ENCODE measurements around the gene ETV4.
A peak's percentile ranks its signal among the peaks of the same experiment; 100 is the strongest.

Gene ETV4

GRCh38 chr17:43534909-43535308 is 11.2 kb downstream of the ETV4 start:
- TF ChIP-seq, protein P1, sequence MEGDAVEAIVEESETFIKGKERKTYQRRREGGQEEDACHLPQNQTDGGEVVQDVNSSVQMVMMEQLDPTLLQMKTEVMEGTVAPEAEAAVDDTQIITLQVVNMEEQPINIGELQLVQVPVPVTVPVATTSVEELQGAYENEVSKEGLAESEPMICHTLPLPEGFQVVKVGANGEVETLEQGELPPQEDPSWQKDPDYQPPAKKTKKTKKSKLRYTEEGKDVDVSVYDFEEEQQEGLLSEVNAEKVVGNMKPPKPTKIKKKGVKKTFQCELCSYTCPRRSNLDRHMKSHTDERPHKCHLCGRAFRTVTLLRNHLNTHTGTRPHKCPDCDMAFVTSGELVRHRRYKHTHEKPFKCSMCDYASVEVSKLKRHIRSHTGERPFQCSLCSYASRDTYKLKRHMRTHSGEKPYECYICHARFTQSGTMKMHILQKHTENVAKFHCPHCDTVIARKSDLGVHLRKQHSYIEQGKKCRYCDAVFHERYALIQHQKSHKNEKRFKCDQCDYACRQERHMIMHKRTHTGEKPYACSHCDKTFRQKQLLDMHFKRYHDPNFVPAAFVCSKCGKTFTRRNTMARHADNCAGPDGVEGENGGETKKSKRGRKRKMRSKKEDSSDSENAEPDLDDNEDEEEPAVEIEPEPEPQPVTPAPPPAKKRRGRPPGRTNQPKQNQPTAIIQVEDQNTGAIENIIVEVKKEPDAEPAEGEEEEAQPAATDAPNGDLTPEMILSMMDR (conservative IDR thresholded peaks at IDR 0.05; ENCODE audit: low read depth, low read length) = no peak
- DNase-seq (ENCODE audit: low read depth) = peak; percentile 78
- H3K4me3 ChIP-seq (ENCODE audit: low read depth, low read length) = no peak overlapping the region

- no peak overlapping the region for H3K4me3 ChIP-seq (ENCODE audit: low read depth, low read length)
- TF ChIP-seq, protein P1 (conservative IDR thresholded peaks at IDR 0.05; ENCODE audit: low read depth, low read length) = peak; percentile 17
- DNase-seq (ENCODE audit: low read depth) = no peak
Observed at GRCh38 chr17:43533699-43534098, 12.4 kb downstream of the ETV4 start.

DNA sequence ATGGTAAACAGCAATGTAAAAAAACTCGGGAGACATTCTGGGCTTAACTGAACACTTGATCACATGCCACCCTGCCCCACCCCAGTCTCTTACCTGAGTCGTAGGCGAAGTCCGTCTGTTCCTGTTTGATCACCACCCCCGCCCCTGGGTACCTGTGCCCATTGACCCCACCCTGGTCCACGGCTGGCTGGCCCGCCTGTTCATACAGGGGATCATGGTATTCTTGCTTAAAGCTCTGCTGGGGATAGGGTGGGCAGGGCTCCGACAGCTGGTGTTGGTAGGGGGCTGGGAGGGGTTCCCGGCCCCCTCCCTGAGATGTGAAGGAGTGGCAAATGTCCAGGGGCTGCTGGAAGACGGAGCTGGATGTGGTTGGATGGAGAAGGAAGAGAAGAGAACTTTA is 13.6 kb downstream of the ETV4 start:
- no peak overlapping the region for H3K4me3 ChIP-seq (ENCODE audit: low read depth, low read length)
- TF ChIP-seq, protein P1 (conservative IDR thresholded peaks at IDR 0.05; ENCODE audit: low read depth, low read length) = no peak
- no peak for DNase-seq (ENCODE audit: low read depth)

DNA sequence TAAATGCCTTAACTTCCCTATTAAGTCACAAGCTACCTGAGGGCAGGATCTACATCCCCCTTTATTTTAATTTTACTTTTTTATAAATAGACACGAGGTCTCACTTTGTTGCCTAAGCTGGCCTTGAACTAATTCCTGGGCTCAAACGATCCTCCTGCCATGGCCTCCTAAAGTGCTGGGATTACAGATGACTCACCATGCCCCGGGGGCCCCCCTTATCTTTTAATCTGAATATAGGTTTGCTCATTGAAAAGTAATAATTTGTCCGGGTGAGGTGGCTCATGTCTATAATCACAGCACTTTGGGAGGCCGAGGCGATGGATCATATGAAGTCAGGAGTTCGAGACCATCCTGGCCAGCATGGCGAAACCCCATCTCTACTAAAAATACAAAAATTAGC is 14.2 kb downstream of the ETV4 start:
- TF ChIP-seq, protein P1 (conservative IDR thresholded peaks at IDR 0.05; ENCODE audit: low read depth, low read length) = no peak

GRCh38 chr17:43531082-43531378 is 15.1 kb downstream of the ETV4 start:
- no peak for DNase-seq (ENCODE audit: low read depth)
- H3K4me3 ChIP-seq (ENCODE audit: low read depth, low read length) = peak overlapping the region; percentile 32
- TF ChIP-seq, protein P1 (conservative IDR thresholded peaks at IDR 0.05; ENCODE audit: low read depth, low read length) = no peak

More for the DNA sequence above, 14.2 kb downstream of the ETV4 start:
- no peak overlapping the region for H3K4me3 ChIP-seq (ENCODE audit: low read depth, low read length)
- no peak for DNase-seq (ENCODE audit: low read depth)

DNA sequence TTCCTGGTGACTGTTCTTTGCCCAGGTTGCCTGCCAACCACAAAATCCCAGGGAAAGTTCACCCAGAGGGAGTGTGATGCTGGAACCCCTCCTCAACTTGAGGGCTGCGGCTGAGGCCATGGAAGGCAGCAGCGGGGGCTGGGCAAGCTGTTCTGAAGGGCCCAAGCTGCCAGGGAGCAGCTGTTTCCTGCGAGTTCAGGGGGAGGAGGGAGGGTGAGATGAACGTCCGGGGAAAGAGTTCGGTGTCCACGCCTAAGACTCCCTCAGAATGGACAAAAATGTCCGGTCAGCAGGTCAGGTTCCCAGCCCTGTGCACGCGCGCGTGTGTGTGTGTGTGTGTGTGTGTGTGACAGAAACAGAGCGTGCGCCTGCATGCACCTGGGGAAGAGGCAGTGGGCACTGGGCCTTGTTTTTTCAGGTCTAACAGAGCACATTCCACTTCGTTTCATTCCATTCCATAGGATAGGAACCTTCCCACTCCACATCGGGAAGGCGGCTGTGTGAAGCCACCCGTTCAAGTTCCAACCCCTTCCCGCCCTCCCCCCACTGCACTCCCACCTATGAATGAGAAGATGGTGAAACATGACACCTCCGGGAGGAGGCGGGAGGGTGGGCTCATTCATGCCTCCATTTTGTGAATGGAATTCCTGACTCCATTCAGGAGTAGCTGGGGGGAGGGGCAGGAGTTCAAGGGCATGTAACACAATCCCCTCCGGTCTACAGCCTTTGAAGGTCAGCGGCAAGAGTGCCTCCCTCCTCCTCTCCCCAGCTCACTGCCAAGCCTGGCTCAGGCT is 15.7 kb downstream of the ETV4 start:
- peak; percentile 90 for DNase-seq (ENCODE audit: low read depth)
- H3K4me3 ChIP-seq (ENCODE audit: low read depth, low read length) = peak overlapping the region; percentile 32
- TF ChIP-seq, protein P1 (conservative IDR thresholded peaks at IDR 0.05; ENCODE audit: low read depth, low read length) = no peak

DNA sequence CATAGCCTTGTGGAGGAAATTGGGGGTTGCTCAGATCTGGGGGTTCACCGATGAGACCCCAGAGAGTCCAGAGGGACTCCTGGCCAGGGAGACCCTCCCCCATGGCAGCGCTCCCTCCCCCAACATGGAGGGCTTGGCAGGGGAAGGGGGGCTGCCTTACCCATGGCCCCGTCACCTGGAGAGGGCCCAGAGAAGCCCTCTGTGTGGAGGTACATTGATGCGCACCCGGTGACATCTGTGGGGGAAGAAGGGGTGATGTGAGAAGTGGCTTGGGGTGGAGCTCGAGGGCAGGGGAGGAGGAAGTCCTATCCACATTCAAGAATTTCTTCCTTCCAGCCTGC is 16.2 kb downstream of the ETV4 start:
- TF ChIP-seq, protein P1 (conservative IDR thresholded peaks at IDR 0.05; ENCODE audit: low read depth, low read length) = no peak
- DNase-seq (ENCODE audit: low read depth) = no peak
- no peak overlapping the region for H3K4me3 ChIP-seq (ENCODE audit: low read depth, low read length)
